K562 (cell line): ENCODE data around the gene MRPS24. TPM values are rescaled to one million over a fixed set of nuclear protein-coding genes. Genes with fewer than 3 reads are reported as not detected.

Experiments used
- ATF1 ChIP-seq, 2 experiments: fragments of 450-650 bp in 1 of 2; IDR thresholded peaks; 2 replicates each; pipeline ENCODE4 v1.6.1; 2016; ENCODE audit warnings: missing compliant biosample characterization in 1 of 2, missing genetic modification characterization in 1 of 2
- BRD4 ChIP-seq: fragments of 200-600 bp; sonication (generic); IDR thresholded peaks from 2 replicates; pipeline ENCODE4 v1.6.1; 2017; ENCODE audit warnings: inconsistent platforms
- CREBBP ChIP-seq: IDR thresholded peaks from one replicate; pipeline ENCODE4 v1.6.1; 2012; ENCODE audit warnings: low read depth, mild to moderate bottlenecking, control low read depth, inconsistent platforms, low read length
- CREM ChIP-seq: IDR thresholded peaks from 2 replicates; pipeline ENCODE4 v1.6.1; 2014; ENCODE audit warnings: antibody characterized with exemption, low read depth
- DDX20 ChIP-seq: fragments of 450-650 bp; IDR thresholded peaks from 2 replicates; pipeline ENCODE4 v1.6.1; 2016; ENCODE audit warnings: missing genetic modification characterization, low read depth, mild to moderate bottlenecking, missing compliant biosample characterization, moderate library complexity
- DLX4 ChIP-seq: fragments of 250-450 bp; sonication (Bioruptor Pico); IDR thresholded peaks from 2 replicates; pipeline ENCODE4 v1.6.1; 2021; ENCODE audit warnings: mild to moderate bottlenecking
- E2F5 ChIP-seq: sonication (generic); formaldehyde crosslinking; IDR thresholded peaks from 2 replicates; pipeline ENCODE4 v1.8.0; 2022; ENCODE audit warnings: mild to moderate bottlenecking, missing genetic modification reagents
- EHMT2 ChIP-seq: fragments of 450-650 bp; IDR thresholded peaks from 2 replicates; pipeline ENCODE4 v1.6.1; 2018; ENCODE audit warnings: antibody characterized with exemption
- GABPB2 ChIP-seq: fragments of 250-450 bp; sonication (Bioruptor Pico); conservative IDR thresholded peaks from 2 replicates; pipeline ENCODE4 v1.5.1; 2021; ENCODE audit warnings: mild to moderate bottlenecking
- HMBOX1 ChIP-seq: sonication (generic); IDR thresholded peaks from 2 replicates; pipeline ENCODE4 v1.6.1; 2016
- HMGN3 ChIP-seq: IDR thresholded peaks from 2 replicates; pipeline ENCODE4 v1.6.1; 2011; ENCODE audit warnings: borderline replicate concordance, low read depth, mild to moderate bottlenecking, mixed read lengths, low read length; ENCODE audit not compliant: insufficient read length; ENCODE audit errors: extremely low read depth
- IRF2 ChIP-seq: sonication (generic); formaldehyde crosslinking; IDR thresholded peaks from 2 replicates; pipeline ENCODE4 v1.8.1; 2022; ENCODE audit warnings: mild to moderate bottlenecking, missing genetic modification reagents
- KDM5B ChIP-seq: fragments of 200-600 bp; sonication (generic); IDR thresholded peaks from 2 replicates; pipeline ENCODE4 v1.6.1; 2012; ENCODE audit warnings: low read depth, mild to moderate bottlenecking, moderate library complexity, low read length, control low read depth, inconsistent platforms; ENCODE audit not compliant: insufficient replicate concordance
- SNAPC5 ChIP-seq: fragments of 250-450 bp; sonication (Bioruptor Pico); IDR thresholded peaks from 2 replicates; pipeline ENCODE4 v1.8.0; 2021; ENCODE audit warnings: moderate library complexity, mild to moderate bottlenecking, inconsistent platforms
- TCF3 ChIP-seq: sonication (generic); formaldehyde crosslinking; IDR thresholded peaks from 2 replicates; pipeline ENCODE4 v1.4.0; 2020; ENCODE audit warnings: mild to moderate bottlenecking, missing genetic modification reagents
- ZBTB12 ChIP-seq: fragments of 250-450 bp; sonication (Bioruptor Pico); IDR thresholded peaks from 2 replicates; pipeline ENCODE4 v1.4.0; 2020
- ZNF232 ChIP-seq: sonication (generic); formaldehyde crosslinking; IDR thresholded peaks from 2 replicates; pipeline ENCODE4 v1.8.0; 2022; ENCODE audit warnings: mild to moderate bottlenecking, missing genetic modification reagents
- ZNF695 ChIP-seq: fragments of 450-650 bp; formaldehyde crosslinking; IDR thresholded peaks from 2 replicates; pipeline ENCODE4 v1.4.0; 2020; ENCODE audit warnings: mild to moderate bottlenecking, moderate library complexity
- ZNF76 ChIP-seq: fragments of 250-450 bp; sonication (Bioruptor Pico); IDR thresholded peaks from 2 replicates; pipeline ENCODE4 v1.4.0; 2020; ENCODE audit warnings: mild to moderate bottlenecking, moderate library complexity, borderline replicate concordance
- polyA plus RNA-seq, 8 experiments: library from polyadenylated mRNA; depleted of rRNA in 4 of 8; stranded (reverse) in 5 of 8; unstranded in 3 of 8; fragments of >200 nt; fragmentation: Nextera tagmentation in 2 of 8; fragmentation: Illumina TruSeq in 1 of 8; extraction: Ambion mirVana in 2 of 8; extraction: Trizol in 1 of 8; gene quantifications; 2 replicates each; pipeline versions ENCODE4 v1.2.1 to v1.2.3, GENCODE V29; 2011 to 2014; ENCODE audit warnings: inconsistent platforms in 1 of 8, missing spikeins in 1 of 8
- total RNA-seq, 7 experiments: library from RNA; depleted of rRNA in 6 of 7; stranded (reverse); fragments of >200 nt in 6 of 7; fragmentation: Illumina TruSeq in 2 of 7; extraction: Trizol in 2 of 7; gene quantifications; 2 replicates each; pipeline versions ENCODE4 v1.2.1 to v1.2.3, GENCODE V29; 2011 to 2021; ENCODE audit warnings: low replicate concordance in 1 of 7
- TF ChIP-seq, protein P1 (sequence below): fragments of 250-450 bp; sonication (Bioruptor Pico); IDR thresholded peaks from 2 replicates; pipeline ENCODE4 v1.8.0; 2021; ENCODE audit warnings: moderate library complexity, mild to moderate bottlenecking, inconsistent platforms
- TF ChIP-seq, protein P2 (sequence below): fragments of 250-450 bp; sonication (Bioruptor Pico); IDR thresholded peaks from 2 replicates; pipeline ENCODE4 v1.5.0; 2021; ENCODE audit warnings: mild to moderate bottlenecking, borderline replicate concordance

MRPS24 gene
- total and polyA plus RNA-seq, 9 of the 15 experiments (the other 6 are each of a cell fraction or from before 2014, with no cell fraction given), result 51.4 to 214 (median 169) TPM

GRCh38 chr7:43873300-43873699 is 4.0 kb upstream of the MRPS24 start (continued):
- TF ChIP-seq ZNF232 (CRISPR knock-in tag) (no peak), BRD4 (no peak), ATF1 (CRISPR knock-in tag; IDR thresholded peaks at IDR 0.05) (no peak), ATF1 (tag; IDR thresholded peaks at IDR 0.05) (no peak), KDM5B (no peak), DDX20 (tag) (no peak), ZNF695 (CRISPR knock-in tag) (no peak), EHMT2 (peak; percentile 48; the same call in 1 of the 2 replicates), HMGN3 (no peak), DLX4 (CRISPR knock-in tag) (no peak), CREBBP (no peak), SNAPC5 (CRISPR knock-in tag) (no peak), TCF3 (CRISPR knock-in tag) (no peak), HMBOX1 (no peak), E2F5 (CRISPR knock-in tag) (no peak), CREM (0 out of 2 replicates have a peak, but pooled peaks have one; percentile 35), IRF2 (CRISPR knock-in tag) (no peak), ZBTB12 (no peak), GABPB2 (no peak), ZNF76 (CRISPR knock-in tag) (no peak)
- TF ChIP-seq, protein P1, sequence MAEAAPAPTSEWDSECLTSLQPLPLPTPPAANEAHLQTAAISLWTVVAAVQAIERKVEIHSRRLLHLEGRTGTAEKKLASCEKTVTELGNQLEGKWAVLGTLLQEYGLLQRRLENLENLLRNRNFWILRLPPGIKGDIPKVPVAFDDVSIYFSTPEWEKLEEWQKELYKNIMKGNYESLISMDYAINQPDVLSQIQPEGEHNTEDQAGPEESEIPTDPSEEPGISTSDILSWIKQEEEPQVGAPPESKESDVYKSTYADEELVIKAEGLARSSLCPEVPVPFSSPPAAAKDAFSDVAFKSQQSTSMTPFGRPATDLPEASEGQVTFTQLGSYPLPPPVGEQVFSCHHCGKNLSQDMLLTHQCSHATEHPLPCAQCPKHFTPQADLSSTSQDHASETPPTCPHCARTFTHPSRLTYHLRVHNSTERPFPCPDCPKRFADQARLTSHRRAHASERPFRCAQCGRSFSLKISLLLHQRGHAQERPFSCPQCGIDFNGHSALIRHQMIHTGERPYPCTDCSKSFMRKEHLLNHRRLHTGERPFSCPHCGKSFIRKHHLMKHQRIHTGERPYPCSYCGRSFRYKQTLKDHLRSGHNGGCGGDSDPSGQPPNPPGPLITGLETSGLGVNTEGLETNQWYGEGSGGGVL (CRISPR knock-in tag), result no peak
- TF ChIP-seq, protein P2, sequence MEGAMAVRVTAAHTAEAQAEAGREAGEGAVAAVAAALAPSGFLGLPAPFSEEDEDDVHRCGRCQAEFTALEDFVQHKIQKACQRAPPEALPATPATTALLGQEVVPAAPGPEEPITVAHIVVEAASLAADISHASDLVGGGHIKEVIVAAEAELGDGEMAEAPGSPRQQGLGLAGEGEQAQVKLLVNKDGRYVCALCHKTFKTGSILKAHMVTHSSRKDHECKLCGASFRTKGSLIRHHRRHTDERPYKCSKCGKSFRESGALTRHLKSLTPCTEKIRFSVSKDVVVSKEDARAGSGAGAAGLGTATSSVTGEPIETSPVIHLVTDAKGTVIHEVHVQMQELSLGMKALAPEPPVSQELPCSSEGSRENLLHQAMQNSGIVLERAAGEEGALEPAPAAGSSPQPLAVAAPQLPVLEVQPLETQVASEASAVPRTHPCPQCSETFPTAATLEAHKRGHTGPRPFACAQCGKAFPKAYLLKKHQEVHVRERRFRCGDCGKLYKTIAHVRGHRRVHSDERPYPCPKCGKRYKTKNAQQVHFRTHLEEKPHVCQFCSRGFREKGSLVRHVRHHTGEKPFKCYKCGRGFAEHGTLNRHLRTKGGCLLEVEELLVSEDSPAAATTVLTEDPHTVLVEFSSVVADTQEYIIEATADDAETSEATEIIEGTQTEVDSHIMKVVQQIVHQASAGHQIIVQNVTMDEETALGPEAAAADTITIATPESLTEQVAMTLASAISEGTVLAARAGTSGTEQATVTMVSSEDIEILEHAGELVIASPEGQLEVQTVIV (CRISPR knock-in tag), result no peak
